ENCODE data around the gene ADAM8.

Gene ADAM8

DNA sequence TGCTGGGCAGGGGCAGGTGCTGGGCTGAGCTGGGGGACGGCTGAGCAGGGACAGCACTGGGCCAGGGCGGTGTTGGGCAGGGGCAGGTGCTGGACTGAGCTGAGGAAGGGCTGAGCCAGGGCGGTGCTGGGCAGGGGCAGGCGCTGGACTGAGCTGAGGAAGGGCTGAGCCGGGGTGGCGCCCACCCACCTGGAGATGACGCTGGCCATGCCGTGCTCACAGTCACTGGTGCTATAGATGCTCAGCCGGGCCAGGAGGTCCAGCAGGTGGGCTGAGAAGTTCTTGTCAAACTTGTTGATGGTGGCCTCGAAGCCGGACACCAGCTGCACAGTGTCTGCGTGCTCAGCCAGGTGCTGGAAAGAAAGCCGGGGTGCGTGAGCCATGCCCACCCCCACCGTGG, 4.4 kb upstream of the ADAM8 start:
- FAIRE-seq, result no peak

DNA sequence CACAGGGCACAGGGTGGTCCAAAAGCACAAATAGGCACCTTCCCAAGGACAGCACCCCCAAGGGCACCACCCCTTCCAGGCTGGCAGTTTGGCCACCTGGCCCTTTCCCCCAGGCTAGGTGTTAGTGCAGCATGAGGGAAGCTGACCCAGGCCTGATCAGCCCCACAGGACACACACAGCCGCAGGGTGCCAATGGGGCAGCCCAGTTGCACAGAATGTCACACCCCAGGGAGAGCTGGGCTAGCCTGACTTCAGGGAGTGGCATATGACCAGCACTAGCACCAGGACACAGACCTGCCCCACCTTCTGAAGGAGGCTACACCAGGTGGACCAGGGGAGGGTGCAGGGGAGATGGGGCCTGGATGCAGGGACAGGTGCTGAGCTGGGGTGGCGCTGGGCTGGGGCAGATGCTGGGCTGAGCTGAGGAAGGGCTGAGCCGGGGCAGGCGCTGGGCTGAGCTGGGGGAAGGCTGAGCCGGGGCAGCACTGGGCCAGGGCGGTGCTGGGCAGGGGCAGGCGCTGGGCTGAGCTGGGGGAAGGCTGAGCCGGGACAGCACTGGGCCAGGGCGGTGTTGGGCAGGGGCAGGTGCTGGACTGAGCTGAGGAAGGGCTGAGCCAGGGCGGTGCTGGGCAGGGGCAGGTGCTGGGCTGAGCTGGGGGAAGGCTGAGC, 3.9 kb upstream of the ADAM8 start:
- no peak for FAIRE-seq

GRCh38 chr10:133279326-133280226, 2.9 kb upstream of the ADAM8 start:
- no peak for FAIRE-seq

- no peak for FAIRE-seq
These were observed 2.1 kb upstream of the ADAM8 start for GRCh38 chr10:133278577-133279265.

DNA sequence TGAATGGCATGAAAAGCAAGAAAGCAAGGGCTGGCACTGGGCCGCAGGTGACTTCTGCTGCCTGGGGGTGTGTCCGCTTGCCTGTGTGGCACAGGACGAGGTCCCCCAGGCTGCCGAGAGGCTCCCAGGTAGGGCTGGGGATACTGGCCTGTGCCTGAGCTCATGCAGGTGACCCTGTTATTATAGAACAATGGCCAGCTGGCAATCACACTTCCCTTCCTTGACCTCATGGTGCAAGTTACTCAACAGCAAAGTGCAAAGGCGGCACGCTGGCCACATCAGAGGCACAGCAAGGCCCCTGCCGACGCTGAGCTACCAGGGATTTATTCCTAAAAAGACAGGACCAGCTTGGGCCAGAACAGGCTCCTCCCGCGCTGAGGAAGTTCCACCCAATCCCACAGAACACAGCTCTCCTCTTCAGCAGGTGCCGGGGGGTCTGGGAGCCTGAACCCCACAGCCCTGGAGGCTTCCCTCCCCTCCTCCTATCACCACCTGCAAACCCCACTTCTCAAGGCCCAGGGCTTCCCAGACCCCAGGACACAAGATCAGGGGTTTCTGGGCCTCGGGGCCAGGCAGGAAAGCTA, 1.4 kb upstream of the ADAM8 start:
- FAIRE-seq, result no peak

DNA sequence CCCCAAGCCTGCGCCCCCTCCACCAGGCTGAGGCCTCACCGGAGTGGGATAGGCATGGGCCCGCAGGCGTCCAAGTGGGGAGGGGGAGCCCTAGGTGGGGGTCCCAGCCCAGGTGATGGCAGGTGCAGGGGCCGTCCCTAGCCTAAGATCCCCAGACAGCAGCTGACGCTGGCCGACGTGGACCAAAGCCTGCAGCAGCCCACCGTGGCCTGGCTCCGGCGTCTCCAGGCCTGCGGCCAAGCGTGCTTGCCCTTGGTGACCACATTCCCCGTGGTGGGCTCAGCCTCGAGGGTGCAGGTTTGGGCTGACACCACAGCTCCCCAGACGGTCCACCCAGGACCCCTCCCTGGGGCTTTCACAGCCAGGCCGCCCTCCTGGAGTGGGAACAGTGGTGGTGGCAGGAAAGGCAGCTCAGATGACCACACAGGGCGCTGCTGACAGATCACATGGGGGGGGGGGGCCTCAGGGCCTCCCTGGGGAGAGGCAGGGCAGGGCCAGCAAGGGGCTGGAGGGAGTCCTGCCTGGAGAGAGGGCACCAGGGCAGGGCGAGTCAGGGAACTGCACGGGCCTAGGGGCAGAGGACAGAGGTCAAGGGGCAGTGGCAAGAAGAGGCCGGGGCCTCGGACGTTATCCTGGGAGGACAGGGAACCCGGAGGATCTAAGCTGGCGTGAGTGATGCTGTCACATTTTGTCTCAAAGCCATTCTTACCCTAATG, 767 bp upstream of the ADAM8 start:
- no peak for FAIRE-seq

- no peak for FAIRE-seq
These were observed 601 bp downstream of the ADAM8 start for GRCh38 chr10:133276100-133276434.

- no peak for FAIRE-seq
These were observed 980 bp downstream of the ADAM8 start for GRCh38 chr10:133275684-133276092.

- no peak for FAIRE-seq
These were observed 1.7 kb downstream of the ADAM8 start for GRCh38 chr10:133274751-133275683.

DNA sequence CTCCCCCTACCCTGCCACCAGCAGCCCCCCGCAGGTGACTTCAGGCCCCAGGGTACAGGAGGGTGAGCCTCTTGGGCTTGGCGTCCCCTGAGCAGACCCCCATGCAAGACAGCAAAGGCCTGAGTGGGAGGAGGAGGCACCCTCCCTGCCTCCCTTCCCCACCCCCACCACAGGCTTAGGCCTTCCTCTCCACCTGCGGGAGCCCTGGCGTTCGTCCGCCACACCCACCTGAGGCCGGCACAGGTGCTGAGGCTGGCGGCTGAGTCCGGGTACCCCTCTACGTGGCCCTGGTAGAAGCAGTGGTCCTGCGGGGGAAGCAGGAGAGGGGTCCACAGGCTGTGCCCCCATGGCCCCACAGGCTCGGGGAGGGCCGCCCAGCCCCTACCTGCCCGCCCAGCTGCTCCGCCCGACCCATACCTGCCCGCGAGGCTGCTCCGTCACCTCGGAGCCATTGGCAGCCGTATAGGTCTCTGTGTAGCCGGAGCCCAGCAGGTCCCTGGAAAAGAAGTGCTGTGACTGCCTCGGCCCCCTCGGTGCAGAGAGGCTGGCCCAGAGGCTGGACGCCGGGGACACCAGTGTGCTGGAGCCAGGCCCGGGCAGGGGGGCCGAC, 3.0 kb downstream of the ADAM8 start:
- FAIRE-seq, result no peak

DNA sequence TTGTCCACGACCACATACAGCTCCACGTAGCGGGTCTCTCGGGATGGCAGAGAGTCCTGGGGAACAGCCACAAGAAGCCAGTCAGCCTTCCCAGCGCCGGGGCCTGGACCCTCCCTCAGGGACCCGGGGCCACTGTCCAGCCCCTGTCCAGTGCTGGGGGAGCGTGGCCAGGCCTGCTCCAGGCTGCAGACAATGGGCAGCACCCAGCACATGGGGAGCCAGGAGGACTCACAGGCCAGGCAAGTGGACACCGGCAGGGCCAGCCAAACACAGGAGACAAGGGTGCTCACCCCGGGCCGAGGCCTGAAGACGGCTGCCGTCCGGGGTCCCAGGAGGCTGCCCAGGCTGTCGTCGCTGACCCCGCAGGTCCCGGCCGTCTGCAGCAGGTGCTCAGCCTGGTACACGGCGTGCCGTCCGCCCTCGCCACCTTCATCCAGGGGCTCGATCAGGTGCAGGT, 3.7 kb downstream of the ADAM8 start:
- FAIRE-seq, result no peak

DNA sequence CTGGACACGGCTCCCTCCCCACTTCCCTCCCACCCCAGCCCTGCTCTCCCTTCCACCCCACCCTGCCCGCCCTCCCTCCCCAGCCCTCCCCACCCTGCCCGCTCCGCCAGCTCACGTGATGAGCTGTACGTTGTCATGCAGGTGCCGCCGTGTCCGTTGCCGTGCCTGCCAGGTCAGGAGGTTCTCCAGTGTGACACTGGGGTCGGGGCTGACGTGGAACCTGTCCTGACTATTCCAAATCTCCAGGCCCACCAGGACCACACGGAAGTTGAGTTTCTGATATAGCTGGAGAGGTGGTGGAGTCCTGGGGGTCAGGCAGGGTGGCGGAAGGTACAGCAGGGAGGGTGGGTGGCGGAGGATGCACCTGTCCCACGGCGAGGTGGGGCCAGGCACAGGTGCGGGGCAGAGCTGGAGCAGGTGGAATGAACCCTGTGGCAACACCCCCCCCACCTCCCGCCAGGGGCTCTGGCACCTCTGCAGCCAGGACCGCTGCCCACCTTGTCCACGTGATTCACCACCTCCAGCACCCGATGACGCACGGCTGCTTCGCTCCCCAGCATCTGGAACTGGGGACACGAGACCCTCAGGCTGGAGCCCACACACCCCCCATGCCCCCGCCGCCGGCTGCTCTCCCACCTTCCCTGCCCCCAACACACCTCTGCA, 4.2 kb downstream of the ADAM8 start:
- FAIRE-seq, result no peak

DNA sequence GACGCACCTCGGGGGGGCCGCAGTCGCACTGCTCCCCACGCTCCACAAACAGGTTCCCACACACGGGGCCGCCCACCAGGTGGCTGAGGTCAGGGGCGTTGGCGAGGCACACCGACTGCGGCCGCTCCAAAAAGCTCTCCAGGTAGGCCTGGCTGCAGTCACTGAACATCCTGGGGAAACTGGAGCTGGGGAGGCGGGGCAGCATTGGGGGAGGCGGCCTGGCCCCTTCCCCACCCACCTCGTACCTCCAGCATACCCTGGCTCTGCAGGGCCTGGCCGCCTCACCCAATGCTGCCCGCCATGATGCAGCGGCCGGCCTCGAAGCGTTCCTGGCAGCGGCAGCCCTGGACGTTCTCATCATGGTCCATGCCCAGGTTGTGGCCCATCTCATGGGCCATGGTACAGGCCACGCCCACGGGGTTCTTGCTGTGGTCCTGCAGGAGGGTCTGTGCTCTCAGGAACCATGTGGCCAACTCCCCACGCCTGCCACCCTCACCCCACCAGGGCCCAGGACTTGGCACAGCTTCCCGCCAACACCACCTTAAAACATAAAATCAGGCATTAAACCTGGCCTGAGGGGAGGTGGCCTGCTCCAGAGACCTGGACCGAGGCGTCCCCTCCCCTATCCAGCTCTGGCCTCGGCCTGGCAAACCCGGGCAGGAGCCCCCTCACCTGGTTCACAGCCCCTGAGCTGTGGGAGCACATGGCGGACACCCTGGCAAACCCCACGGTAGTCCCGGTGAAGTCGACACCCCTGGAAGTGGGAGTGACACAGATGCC, 5.0 kb downstream of the ADAM8 start:
- no peak for FAIRE-seq

DNA sequence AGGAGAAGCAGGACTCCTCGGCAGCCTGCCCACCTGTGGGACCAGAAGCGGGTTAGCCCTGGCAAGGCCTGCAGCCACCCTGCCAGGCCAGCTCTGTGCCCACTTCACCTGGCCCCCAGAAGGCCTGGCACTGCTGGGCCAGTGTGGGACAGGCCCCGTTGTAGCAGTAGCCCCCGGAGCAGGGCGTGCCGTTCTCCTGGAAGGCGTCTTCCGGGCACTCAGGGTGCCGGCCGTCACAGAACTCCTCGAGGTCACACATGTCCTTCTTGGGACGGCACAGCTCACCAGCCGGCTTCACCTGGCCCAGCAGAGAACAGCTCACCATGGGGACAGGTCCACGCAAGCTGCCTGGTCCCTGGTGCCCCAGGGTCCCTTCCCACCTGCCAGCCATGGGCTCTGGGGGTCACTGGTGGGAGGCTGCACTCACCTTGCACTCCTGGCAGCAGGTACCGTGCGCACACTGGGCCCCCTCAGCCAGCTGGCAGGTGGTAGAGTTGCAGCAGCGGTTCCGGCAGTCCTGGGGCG, 5.8 kb downstream of the ADAM8 start:
- no peak for FAIRE-seq

DNA sequence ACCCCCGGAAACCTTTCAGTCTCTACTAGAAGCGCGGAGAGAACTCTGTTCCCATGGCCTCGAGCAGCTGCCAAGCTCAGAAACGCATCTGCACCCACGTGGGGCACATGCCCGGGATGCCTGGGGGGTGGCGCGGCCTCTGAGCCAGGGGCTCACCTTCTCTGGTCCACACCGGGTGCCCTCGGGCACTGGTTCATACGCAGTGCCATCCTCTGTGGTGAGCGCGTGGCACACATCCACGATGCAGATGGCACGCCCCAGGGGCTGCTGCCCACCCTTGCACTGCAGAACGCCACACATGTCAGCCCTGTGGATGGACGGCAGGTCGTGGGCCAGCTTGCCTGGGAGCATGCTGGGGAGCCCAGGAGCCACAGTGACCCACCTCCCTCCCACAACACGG, 6.5 kb downstream of the ADAM8 start:
- FAIRE-seq, result no peak

DNA sequence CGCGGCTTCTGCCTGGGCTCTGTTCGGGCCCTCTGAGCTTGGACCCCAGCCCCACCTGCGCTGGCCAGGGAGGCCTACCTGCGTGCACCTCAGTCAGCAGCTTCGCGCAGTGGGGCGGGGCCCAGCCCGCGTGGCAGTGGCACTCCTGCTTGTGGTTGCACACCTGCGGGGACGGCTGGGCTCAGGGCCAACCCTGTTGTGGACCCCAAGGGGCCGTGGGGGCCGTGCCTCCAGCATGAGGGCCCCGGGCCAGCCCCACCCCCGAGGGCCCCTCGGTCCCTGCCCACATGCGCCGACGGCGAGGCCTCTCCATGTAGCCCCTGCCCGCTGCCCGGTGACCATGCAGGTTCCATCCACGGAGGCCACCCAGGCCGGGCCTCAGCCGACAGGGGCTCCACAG, 7.3 kb downstream of the ADAM8 start:
- FAIRE-seq, result no peak

GRCh38 chr10:133268532-133268931, 8.1 kb downstream of the ADAM8 start:
- FAIRE-seq, result no peak

- no peak for FAIRE-seq
These were observed 8.8 kb downstream of the ADAM8 start for GRCh38 chr10:133267829-133268228.

DNA sequence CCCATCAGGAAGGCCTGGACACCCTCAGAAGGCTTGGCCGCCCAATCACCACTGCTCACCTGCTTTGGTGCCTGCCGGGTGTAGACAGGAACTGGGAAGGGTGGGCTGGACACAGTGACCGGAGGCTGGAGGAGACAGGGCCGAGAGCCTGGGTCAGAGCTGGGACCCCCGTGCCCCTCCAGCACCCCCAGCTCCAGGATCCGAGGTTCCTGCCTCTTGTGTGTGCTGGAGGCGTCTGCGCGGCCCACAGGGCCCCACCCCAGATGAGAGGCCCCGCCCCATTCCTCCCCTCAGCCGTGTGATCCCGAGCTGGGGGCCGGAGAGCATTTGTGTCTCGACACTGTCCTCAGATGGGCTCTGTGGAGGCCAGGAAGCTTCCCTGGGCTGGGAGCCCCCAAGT, 9.4 kb downstream of the ADAM8 start:
- no peak for FAIRE-seq

Data from islet of Langerhans (tissue), 1 donor.